GM21447 (cell line): ENCODE measurements around the gene PRRT1.
"Not testable (repeated sequence)": the region's sequence is repeated elsewhere in the genome, so short reads cannot be mapped to it uniquely, and the experiment has no call there.

Experiments used
- ATAC-seq: cut with Tn5 transposase; IDR thresholded peaks from one replicate; pipeline ENCODE4 v1.9.1; 2021; ENCODE audit not compliant: unreplicated experiment

The PRRT1 gene

GRCh38 chr6:32151863-32152768 lies at the start of gene PRRT1:
PRRT1 (minus strand) TSS chr6:32151939; CDS start chr6:32151827, 112 bp downstream.
- ATAC-seq = no peak

GRCh38 chr6:32200711-32201475 lies 49.2 kb upstream of the PRRT1 start:
- no peak for ATAC-seq

DNA sequence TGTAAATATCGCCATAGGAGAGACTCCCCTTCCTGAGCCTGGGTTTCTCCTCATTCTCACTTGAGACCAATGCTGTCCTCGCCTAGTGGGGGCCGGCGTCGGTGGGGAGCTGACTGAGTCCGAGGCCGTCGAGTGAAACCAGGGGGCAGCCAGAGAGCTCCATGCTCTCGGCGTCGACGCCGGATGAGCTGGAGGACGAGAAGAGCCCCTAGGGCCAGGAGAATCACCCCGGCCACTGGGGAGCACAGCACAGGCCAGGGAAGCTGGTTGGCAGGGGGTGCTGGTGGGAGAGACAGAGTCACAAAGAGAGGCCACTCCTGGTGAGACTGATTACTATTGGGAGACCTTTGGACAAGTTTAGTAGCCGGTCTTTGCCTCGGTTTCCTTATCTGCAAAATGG lies 47.1 kb upstream of the PRRT1 start:
- no peak for ATAC-seq

DNA sequence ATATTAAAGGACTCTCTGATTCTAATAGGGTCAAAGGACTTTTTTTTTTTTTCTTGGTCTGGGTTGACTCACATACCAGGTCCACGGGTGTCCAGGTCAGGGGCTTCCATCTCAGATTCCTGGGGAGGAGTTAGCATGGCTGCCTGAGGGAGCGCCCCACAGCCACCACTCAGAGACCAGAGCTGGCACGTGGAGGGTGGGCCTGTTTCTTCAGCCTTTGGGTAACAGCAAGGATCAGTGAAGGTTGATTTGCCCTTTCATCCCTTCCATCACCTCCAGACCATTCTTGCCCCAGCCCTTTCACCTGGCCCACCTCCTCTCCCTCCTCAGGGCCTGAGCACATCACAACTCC lies 46.6 kb upstream of the PRRT1 start:
- ATAC-seq = no peak

GRCh38 chr6:32196682-32197616 lies 45.2 kb upstream of the PRRT1 start:
- ATAC-seq = no peak

DNA sequence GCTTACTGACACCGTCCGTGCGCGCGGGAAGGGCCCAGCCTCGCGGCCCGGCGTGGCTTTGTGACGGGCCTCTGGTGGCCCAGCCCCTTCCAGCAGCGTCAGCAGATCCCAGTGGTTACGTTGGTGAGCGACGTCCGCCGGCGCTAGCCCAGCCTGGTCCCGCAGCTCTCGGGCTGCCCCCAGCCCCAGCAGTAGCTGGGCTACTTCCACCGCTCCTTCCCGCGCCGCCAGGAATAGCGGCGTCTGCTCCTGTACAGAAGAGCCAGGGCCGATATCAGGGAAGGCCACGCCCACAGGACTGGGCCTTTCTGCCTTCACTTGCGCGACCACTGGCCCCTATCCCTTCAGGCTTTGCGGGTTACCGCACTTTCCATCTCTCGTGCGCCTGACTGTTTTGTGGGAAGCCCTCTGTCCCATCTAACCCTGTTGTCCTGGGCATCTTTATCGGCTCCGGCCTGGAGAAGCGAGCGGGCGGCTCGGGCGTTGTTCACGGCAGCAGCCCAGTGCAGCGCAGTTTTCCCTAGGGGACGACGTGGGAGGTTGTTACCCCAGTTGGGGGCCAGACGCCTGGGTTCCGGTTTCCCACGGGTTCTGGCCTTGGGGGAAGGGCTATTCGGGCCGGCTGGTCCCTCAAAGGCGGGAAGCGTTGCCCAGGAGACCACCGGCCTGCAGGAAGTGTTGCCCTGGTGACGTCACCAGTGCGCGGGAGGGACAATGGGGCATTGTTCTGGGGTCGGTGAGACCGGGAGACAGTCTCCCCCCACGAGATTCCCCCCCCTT lies 44.4 kb upstream of the PRRT1 start:
- ATAC-seq = peak; percentile 65

- ATAC-seq = peak; percentile 67
Observed at GRCh38 chr6:32195652-32195901, 43.8 kb upstream of the PRRT1 start.

DNA sequence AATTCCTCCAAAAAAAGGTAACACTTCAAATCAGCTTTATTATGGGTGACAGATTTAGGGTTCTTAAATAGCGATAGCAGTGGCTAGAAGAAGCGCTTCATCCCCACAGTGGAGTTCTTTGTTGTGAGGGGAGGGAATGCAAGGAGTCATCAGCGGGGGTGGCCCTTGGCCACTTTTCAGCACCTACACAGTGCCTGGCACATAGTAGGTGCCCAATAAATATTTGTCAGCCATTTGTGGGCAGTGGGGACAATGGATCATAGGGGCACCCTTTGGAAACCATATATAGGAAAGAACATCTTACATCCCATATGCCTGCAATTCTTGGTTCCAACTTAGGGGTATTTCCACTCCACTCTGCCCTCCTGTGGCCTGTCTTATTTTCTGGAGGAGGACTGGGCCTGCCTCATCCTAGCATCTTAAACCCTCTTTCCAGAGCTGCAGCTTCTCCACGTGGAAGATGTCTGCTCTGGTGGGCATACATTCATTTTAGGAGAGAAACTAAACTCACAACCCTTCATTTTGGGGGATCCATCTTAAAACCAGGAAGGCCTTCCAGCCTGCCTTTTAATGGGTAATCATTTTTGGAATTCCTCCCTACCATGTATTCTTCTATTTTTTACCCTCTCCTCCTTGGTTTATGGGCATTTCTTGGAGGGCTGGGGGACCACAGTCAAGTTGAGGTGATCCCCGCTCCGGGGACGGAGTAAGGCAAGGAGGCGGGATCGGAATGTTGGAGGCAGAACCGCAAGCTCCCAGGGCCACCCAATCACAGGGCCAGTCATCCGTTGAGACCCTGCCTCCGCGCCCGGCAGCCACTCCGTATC lies 43.3 kb upstream of the PRRT1 start:
- no peak for ATAC-seq

GRCh38 chr6:32194388-32194787 lies 42.6 kb upstream of the PRRT1 start:
- no peak for ATAC-seq

- ATAC-seq = not testable (repeated sequence)
Observed at GRCh38 chr6:32193096-32193495, 41.4 kb upstream of the PRRT1 start.

DNA sequence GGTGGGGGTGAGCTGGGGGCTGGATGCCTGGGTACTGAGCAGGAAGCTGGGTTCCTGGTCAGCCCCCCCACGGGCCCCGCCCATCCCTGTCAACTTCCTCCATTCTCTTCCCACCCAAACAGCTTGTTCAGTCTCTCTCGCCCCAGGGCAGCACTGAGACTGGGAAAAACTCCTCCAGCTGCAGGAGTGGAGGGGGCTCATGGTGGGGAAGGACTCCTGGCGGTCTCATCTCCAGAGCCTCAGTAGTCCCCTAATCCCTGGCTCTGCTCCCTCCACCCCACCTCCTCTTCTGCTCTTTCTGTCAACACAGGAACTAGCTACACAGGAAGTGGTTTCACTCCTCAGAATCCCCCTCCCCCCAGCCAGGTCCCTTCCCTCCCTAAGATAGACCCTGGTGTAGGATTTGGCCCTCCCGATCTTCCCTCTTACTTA lies 40.9 kb upstream of the PRRT1 start, which contains the start of gene GPSM3:
TSS of gene GPSM3 (minus strand) at position 36 of the 432 bp plus-strand sequence. CDS start 130 bp downstream, outside the sequence.
- no peak for ATAC-seq

DNA sequence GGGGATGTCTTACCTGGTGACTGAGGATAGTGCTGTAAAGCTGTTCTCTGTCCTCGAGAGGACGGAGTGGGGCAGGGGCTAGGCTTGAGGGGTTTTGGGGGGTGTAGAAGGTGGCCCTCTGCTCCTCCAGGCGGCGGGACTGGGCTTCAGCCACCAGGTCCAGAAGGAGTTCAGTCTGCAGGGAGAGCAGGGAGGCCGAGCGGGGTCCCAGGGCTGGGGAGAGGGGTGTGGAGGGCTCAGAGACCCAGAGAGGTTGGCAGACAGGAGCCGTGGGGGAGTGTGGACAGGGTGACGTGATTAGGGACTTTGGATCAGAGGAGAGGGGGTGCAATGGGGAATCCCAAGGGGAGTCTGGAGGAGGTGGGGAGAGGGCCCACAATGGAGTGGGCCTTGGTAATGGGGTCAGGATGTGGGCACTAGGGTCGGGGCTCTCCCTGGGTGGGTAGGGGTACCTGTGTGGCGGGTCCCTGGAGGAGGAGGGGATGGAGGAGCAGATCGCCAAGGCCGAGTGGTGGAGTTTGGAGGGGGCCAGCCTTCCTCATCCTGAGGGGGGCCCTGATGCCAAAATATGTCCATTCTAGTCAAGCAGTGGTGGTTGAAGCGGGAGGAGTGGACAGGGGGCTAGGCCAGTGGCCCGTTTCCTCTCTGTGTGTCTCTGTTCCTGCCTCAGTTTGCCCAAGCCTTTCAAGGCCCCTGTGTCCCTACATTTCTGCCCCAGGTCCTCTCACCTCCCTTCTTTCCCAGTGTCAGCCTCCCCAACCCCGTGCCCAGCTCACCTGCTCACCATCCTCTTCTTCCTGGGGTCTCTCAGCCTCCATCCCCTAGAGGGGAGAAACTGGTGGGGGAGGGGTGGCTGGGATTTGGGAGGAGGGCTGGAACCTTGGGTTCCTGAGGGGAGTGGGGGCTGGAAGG lies 40.2 kb upstream of the PRRT1 start:
- no peak for ATAC-seq

DNA sequence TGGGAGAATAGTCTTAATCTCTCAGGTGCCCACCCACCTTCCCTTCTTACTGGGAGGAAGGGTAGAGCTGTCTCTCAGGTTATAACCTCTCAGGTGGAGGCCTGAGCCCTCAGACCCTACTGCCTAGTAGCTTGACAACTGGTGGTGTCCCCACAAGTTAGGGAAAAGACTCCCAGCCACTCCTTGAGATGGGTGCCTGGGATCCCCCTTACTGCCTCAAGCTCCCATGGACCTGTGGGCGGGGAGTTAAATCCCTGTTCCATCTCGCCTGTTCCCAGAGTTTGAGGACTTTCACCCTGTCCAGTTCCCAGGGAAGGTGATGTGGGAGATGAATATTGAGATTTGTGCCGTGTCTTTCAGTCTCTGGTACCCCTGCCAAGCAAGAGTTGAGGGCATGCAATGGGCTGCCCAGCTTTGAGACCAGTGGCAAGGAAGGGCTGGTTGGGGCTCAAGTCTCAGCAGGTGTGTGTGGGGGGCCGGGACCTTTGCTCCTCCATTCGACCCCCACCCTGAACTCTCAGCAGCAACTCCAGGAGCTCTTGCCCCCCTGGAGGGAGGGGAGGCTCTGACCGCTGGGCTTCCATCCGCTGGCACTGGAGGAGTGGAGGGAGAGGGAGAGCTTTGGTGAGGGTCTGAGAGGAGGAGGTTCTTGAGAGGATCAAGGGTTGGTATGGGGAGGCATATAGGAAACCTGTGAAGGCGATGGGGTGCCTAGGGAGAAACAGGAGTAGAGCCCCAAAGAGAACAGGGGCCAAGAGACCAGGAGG lies 39.4 kb upstream of the PRRT1 start:
- no peak for ATAC-seq

- peak; percentile 66 for ATAC-seq
Observed at GRCh38 chr6:32190054-32190851, 38.5 kb upstream of the PRRT1 start, which contains the start of gene PBX2. PBX2 (minus strand) TSS chr6:32190202; CDS start chr6:32189915, 287 bp downstream.

GRCh38 chr6:32189742-32190053 lies 38.0 kb upstream of the PRRT1 start:
- no peak for ATAC-seq

DNA sequence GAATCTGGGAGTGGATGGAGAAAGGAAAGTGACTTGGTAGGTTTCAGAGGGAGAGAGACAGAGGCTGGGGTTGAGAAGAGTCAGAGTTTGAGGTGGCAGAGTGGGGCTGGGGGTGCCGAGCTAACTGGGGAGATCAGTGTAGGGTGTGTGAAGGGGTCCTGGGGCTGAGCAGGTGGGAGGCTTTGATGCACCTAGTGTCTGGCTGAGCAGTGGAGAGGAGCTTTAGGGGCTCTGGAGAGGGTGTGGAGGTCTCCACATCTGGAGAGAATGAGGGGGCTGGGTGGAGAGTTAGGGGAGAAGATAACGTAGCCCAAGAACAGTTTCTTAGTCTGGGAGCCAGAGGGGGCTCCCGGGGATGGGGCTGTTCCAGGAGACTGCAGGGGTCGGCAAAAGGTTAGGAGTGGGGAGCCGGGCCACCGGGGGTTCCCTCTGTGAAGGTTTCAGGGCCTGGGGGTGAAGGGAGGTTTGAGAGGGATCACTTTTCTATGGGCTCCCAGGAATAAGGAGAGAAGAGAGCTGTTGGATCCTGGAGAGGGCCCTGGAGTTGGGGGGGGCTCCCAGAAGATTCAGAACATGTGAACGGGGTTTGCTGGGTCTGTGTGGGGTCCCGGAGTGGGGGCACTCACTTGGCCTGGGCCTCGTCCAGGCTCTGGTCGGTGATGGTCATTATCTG lies 37.5 kb upstream of the PRRT1 start:
- no peak for ATAC-seq
